ENCODE data around the gene MAGEA3. TPM values are rescaled to one million over a fixed set of nuclear protein-coding genes. Genes with fewer than 3 reads are reported as not detected.
"Not testable (repeated sequence)": the region's sequence is repeated elsewhere in the genome, so short reads cannot be mapped to it uniquely, and the experiment has no call there.

The MAGEA3 gene
- not detected for total RNA-seq

- H3K27ac Mint-ChIP-seq; H3K36me3 Mint-ChIP-seq; ATAC-seq; DNase-seq (ENCODE audit: low spot score in 2 of 2); H3K9me3 Mint-ChIP-seq: not testable (repeated sequence)
Measured at GRCh38 chrX:152697952-152698931, at the start of gene MAGEA3. TSS of gene MAGEA3 (plus strand) at chrX:152698794. CDS start at chrX:152700833, 2,039 bp downstream.

- no peaks in the 10 kb centered on the region for H3K9me3 Mint-ChIP-seq
- no peak overlapping the region for H3K27ac Mint-ChIP-seq
- no peaks in the 10 kb centered on the region for H3K36me3 Mint-ChIP-seq
- DNase-seq (ENCODE audit: low spot score in 2 of 2) (no peak), ATAC-seq (no peak)
Measured at GRCh38 chrX:152652060-152652459, 46.5 kb upstream of the MAGEA3 start.

GRCh38 chrX:152652467-152652866, 46.1 kb upstream of the MAGEA3 start:
- DNase-seq (ENCODE audit: low spot score in 2 of 2) (no peak), ATAC-seq (no peak)
- Mint-ChIP-seq H3K36me3 (no peaks in the 10 kb centered on the region), H3K9me3 (no peaks in the 10 kb centered on the region), H3K27ac (no peak overlapping the region)

GRCh38 chrX:152656087-152656486, 42.5 kb upstream of the MAGEA3 start:
- ATAC-seq = no peak
- no peak for DNase-seq (ENCODE audit: low spot score in 2 of 2)
- Mint-ChIP-seq H3K27ac (no peak overlapping the region), H3K36me3 (no peaks in the 10 kb centered on the region), H3K9me3 (no peaks in the 10 kb centered on the region)

- Mint-ChIP-seq H3K27ac (no peak overlapping the region), H3K36me3 (no peaks in the 10 kb centered on the region), H3K9me3 (no peaks in the 10 kb centered on the region)
- ATAC-seq = no peak
- DNase-seq (ENCODE audit: low spot score in 2 of 2) = no peak
Measured at GRCh38 chrX:152656890-152657289, 41.7 kb upstream of the MAGEA3 start.

- Mint-ChIP-seq H3K27ac (no peak overlapping the region), H3K36me3 (no peaks in the 10 kb centered on the region), H3K9me3 (no peaks in the 10 kb centered on the region)
- no peak for DNase-seq (ENCODE audit: low spot score in 2 of 2)
- ATAC-seq = no peak
Measured at GRCh38 chrX:152658302-152658701, 40.3 kb upstream of the MAGEA3 start.

GRCh38 chrX:152663086-152663485, 35.5 kb upstream of the MAGEA3 start:
- no peak overlapping the region for H3K27ac Mint-ChIP-seq
- no peak for DNase-seq (ENCODE audit: low spot score in 2 of 2)
- H3K36me3 Mint-ChIP-seq = no peaks in the 10 kb centered on the region
- no peak for ATAC-seq
- H3K9me3 Mint-ChIP-seq = peaks cover 4% of the 10 kb centered on the region in 2 donors

GRCh38 chrX:152674135-152674534, 24.5 kb upstream of the MAGEA3 start:
- no peaks in the 10 kb centered on the region for H3K9me3 Mint-ChIP-seq
- no peaks in the 10 kb centered on the region for H3K36me3 Mint-ChIP-seq
- ATAC-seq (no peak), DNase-seq (ENCODE audit: low spot score in 2 of 2) (no peak)
- H3K27ac Mint-ChIP-seq = no peak overlapping the region

- not testable (repeated sequence) for H3K36me3 Mint-ChIP-seq; H3K9me3 Mint-ChIP-seq; ATAC-seq; H3K27ac Mint-ChIP-seq; DNase-seq (ENCODE audit: low spot score in 2 of 2)
Measured at GRCh38 chrX:152674652-152675051, 23.9 kb upstream of the MAGEA3 start.

GRCh38 chrX:152681012-152681411, 17.6 kb upstream of the MAGEA3 start:
- peak; percentile 36 to 72 for ATAC-seq
- not testable (repeated sequence) for H3K36me3 Mint-ChIP-seq; DNase-seq (ENCODE audit: low spot score in 2 of 2); H3K9me3 Mint-ChIP-seq; H3K27ac Mint-ChIP-seq

- not testable (repeated sequence) for H3K36me3 Mint-ChIP-seq; H3K27ac Mint-ChIP-seq; ATAC-seq; DNase-seq (ENCODE audit: low spot score in 2 of 2); H3K9me3 Mint-ChIP-seq
Measured at GRCh38 chrX:152700390-152700789, 1.8 kb downstream of the MAGEA3 start.

- H3K9me3 Mint-ChIP-seq; H3K36me3 Mint-ChIP-seq; ATAC-seq; H3K27ac Mint-ChIP-seq; DNase-seq (ENCODE audit: low spot score in 2 of 2): not testable (repeated sequence)
Measured at GRCh38 chrX:152706500-152706899, 7.9 kb downstream of the MAGEA3 start.

- not testable (repeated sequence) for H3K36me3 Mint-ChIP-seq; DNase-seq (ENCODE audit: low spot score in 2 of 2); H3K27ac Mint-ChIP-seq; ATAC-seq; H3K9me3 Mint-ChIP-seq
Measured at GRCh38 chrX:152709173-152709572, 10.6 kb downstream of the MAGEA3 start, which contains the start of gene CSAG2. TSS of gene CSAG2 (minus strand) at chrX:152709273. CDS start at chrX:152709112, 161 bp downstream.

GRCh38 chrX:152713195-152713594, 14.6 kb downstream of the MAGEA3 start:
- ATAC-seq; H3K27ac Mint-ChIP-seq; H3K9me3 Mint-ChIP-seq; DNase-seq (ENCODE audit: low spot score in 2 of 2); H3K36me3 Mint-ChIP-seq: not testable (repeated sequence)

- not testable (repeated sequence) for ATAC-seq; H3K27ac Mint-ChIP-seq; H3K9me3 Mint-ChIP-seq; H3K36me3 Mint-ChIP-seq; DNase-seq (ENCODE audit: low spot score in 2 of 2)
Measured at GRCh38 chrX:152713815-152714787, 15.5 kb downstream of the MAGEA3 start, which contains the start of gene MAGEA2B. TSS of gene MAGEA2B (plus strand) at chrX:152714628. CDS start at chrX:152717107, 2,479 bp downstream.

- Mint-ChIP-seq H3K9me3 (no peaks in the 10 kb centered on the region), H3K36me3 (no peaks in the 10 kb centered on the region), H3K27ac (no peak overlapping the region)
- DNase-seq (ENCODE audit: low spot score in 2 of 2) (no peak), ATAC-seq (no peak)
Measured at GRCh38 chrX:152725409-152725808, 26.8 kb downstream of the MAGEA3 start.

Measured in activated naive CD4-positive, alpha-beta T cell treated with anti-CD3 and anti-CD28 coated beads, Interleukin-2, amount 50 U/mL, for 72 hours (primary cell).